HK-2 (cell line): Measurements from ENCODE around the gene OTC.

Source experiments
- DNase-seq: peaks from one replicate; pipeline ENCODE4 v3.0.0-alpha.2; 2018; ENCODE audit not compliant: unreplicated experiment

The OTC gene

DNA sequence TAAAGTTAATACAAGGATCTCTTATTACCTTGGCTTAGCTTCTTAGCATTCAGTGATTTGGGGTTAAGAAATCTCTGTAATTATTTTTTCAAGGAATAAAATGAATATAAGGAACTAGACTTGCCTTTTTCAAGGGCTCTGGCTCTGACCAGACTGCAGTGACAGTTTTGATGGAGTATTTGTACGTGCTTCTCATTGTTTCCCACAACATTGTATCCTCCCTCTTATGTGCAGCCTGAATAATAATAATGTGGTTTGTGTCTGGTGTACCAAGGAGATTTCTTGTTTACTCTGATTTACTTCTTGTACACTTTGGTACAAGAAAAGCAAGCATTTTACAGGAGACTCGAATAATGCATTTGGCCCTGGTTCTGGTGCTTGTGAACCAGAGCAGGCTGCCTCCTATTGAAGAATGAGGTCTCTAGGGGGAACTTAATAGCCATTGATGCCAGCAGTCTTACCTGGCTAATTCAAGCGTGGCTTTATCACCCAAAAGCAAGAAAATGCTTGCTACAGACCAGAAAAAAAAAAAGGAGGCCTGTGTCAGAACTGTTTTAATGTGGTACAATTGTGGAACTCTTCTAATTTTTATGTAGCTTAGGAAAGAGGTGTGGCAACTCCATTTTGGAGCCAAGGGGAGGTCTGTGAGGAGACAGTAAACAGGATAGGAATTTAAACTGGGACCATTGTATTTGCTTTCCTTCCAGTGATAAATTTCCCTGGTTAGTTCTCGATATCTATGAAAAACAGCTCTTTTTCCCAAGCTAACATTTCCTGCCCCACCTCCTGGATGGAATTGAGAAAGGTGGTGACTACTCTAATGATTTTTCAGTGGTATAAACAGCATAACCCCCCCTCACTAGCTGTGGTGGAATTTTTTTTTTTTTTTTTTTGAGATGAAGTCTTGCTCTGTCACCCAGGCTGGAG is 5.6 kb downstream of the OTC start:
- DNase-seq = no peak

DNA sequence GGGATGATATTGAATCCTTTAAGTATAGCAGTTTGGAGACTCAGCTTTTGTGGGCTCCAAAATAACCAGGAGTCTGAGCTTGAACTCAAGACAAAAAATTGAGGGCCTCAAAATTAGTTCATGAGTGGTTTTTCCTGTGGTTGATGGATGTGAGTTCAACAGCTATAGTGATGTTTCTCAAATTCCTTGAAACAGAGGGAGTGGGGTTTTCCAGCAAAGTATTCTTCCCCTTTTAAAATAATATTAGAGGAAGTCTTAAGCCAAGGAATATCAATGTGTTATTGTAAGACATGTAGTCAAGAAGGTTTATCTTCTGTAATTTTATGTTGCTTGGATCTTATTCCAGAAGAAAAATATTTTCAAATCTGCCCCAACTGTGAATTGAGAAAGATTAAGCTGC is 10.6 kb downstream of the OTC start:
- no peak for DNase-seq

DNA sequence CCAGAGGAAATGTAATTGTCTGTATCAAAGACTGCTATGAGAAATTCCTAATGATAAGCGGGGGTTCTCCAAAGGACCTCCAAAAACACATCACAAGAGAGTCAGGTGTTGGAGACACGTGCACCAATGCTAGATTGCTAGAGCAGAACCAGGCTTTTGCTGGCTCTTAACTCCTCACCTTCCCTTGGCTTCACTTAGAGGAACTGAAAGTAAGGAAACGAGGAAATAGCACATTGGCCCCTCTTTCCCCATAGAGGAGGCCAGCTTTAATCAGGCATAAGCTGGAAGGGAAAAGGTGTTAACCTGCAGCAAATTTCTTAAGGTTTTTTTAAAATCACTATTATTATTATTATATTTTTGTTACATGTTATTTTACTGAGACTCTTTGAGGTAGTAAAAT is 13.6 kb downstream of the OTC start:
- no peak for DNase-seq

DNA sequence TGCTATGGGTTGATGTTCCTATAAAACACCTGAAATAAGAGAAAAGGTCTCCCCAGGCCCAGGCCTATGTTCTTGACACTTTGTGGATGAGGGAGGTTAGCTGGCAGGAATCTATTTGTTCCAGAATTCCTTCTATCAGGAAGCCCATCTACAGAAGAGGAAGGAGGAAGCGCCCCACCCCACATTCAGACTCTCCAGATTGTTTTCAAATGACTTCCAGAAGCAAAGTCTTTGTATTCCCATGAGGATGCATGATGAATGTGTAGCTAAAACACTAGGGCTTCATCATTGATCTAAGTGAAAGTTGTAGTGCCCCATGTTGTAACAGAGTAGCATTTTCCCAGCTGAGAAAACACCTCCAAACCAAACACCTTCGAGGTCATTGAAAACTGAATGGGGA is 16.4 kb downstream of the OTC start:
- no peak for DNase-seq

GRCh38 chrX:38371641-38372040 is 19.2 kb downstream of the OTC start:
- DNase-seq = no peak

DNA sequence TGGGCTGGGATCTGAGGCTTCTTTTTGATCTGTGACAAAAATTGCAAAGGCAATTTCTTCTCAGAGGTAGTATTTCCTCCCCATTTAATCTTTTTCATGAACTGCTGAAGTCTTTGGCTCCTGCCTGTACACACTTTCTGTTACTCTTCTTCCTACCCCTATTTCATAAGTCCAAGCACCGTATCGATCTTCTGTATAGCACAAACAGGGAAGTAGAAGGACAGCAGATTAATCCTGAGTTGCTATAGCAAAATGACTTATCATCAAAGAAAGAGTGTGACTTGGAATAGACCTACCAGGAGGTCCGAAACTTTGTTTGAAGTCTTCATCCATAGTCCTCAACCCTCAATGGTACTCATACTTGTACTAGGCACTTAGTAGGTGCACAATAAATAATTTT is 22.0 kb downstream of the OTC start:
- DNase-seq = no peak

GRCh38 chrX:38375891-38376290 is 23.5 kb downstream of the OTC start:
- DNase-seq = no peak

GRCh38 chrX:38376747-38377146 is 24.3 kb downstream of the OTC start:
- no peak for DNase-seq

DNA sequence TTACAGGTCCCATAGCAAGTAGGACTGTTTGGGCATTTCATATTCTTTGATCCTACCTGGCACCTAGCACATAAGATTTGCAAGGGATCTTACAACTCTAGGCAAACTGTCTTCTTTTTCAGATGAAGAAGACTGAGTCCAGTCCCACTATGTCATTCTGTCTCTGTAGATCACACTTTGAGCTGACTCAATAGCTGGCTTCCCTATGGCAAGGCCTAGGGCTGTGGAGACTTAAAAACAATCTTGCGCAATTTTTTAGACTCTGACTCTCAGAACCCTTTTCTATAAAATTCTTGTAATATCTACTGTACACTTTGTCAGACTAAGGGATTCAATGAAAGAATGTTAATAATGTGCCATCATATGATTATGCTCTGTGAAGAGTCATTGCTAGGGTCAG is 26.7 kb downstream of the OTC start:
- DNase-seq = no peak

- no peak for DNase-seq
Observed at GRCh38 chrX:38382663-38383062, 30.3 kb downstream of the OTC start.

GRCh38 chrX:38400389-38400910 is 48.0 kb downstream of the OTC start:
- DNase-seq = no peak

DNA sequence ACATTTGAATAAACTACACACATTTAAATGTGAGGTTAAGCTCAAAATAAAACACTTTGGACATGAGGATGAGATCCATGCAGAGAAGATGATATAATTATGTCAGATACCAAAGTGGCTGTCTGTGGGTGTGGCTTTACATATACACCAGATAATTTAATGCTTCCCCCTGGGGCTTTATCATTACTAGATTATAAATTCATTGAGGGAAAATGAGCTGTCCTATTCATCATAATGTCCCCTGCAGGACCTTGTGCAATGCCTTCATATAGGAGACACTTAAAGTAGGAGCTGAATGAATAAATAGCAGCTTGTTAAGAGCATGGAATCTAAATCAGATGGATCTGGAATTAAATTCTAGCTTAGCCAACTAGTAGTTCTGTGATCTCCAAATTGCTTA is 49.7 kb downstream of the OTC start:
- DNase-seq = no peak

DNA sequence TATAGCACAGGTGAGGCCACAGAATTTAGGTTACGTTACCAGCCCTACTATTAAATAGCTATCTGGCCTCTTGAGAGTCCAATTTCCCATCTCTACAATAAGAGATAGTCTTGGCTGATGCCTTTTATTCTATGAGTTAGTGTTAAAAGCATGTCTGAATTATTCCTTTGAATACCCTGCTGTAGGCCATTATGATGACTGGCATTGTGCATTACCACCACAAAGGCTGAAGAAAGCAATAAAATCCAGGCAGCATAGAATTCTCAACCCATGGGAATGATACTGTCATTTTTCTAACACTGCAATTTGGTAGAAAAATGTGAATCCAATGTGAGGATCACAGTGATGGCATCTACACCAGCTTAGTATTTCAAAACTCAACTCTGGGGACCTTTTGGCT is 51.4 kb downstream of the OTC start:
- DNase-seq = no peak

GRCh38 chrX:38407126-38407525 is 54.7 kb downstream of the OTC start:
- no peak for DNase-seq

DNA sequence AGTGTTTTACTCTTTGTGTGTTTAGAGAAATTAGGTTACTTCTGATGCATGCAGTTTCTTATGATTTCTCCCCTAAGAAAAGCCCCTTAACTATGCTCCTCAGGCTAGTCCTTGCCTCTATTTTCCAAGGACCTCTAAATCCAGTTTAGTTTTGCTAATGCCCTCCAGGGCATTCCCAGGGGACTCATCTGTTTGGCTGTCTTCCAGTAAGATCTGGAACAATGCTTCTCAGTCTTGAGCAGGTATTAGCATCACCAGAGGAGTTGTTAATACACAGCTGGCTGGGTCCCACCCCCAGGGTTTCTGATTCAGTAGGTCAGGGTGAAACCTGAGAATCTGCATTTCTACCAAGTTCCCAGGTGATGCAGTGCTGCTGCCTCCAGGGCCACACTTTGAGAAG is 56.9 kb downstream of the OTC start:
- DNase-seq = no peak

GRCh38 chrX:38426785-38427184 is 74.4 kb downstream of the OTC start:
- DNase-seq = no peak

DNA sequence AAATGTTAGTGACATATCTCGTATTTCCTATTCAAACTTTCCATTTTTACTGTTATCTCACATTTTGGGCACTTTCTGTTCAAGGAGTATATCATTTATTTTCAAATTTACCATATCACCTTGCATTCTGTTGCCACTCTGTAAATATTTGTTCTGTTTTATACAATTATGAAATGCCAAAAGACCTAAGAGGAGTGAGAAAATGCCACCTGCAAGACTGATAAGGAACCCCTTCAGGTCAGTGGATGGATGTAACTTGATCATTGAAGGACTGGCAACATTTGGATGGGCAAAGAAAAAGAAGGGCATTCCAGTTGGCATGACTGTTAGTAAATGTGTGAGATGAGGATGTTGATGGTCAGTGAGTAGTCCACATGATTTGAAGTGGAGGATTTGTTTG is 79.1 kb downstream of the OTC start:
- no peak for DNase-seq

- DNase-seq = no peak
Observed at GRCh38 chrX:38435130-38435529, 82.7 kb downstream of the OTC start.

DNA sequence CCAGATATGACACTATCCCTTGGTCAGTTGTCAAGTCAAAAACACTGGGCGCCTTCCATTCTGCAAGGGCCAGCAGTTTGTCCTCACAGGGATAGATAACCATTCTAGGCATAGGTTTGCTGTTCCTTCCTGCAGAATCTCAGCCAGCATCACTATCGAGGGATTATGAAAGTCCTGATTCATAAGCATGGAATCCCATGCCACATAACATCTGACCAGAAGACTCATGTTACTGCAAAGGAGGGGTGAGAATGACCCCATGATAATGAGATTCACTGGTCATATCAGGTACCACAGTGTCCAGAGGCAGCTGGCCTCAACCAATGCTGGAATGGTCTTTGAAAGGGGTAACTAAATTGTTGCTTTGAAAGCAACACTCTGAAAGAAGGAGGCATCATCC is 84.7 kb downstream of the OTC start:
- no peak for DNase-seq

- DNase-seq = no peak
Observed at GRCh38 chrX:38438321-38438720, 85.9 kb downstream of the OTC start.

GRCh38 chrX:38452603-38453002 is 100.2 kb downstream of the OTC start:
- DNase-seq = no peak

- DNase-seq = no peak
Observed at GRCh38 chrX:38458071-38458470, 105.7 kb downstream of the OTC start.

- DNase-seq = no peak
Observed at GRCh38 chrX:38462257-38462656, 109.9 kb downstream of the OTC start.

DNA sequence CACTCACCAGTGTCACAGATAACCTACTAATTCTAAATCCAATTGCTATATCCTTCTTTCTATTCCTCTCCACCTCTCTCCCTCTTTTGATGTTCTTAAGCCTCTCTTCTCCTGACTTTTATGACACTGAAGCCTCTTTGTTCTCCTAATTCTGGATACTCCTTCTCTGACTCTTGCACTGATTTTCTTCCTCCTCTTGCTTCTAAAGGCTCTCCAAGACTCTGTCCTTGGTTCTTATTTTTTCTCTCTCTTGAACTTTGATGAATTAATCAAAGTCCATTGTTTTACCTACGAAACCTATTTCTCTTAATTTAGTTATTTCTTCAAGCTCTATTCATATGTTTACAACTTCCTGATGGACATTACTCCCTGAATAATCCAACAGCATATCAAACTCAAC is 113.3 kb downstream of the OTC start:
- no peak for DNase-seq
